GM23338 (cell line): ENCODE data around the gene GSN. TPM values are rescaled to one million over a fixed set of nuclear protein-coding genes. Genes with fewer than 3 reads are reported as not detected.

Source experiments
- ATAC-seq: fragments of 200-7000 bp; cut with Tn5 transposase; 3 replicates; pipeline ENCODE4 v1.9.1; 2020
- DNase-seq: peaks from one replicate; pipeline ENCODE4 v3.0.0-alpha.2; 2015; ENCODE audit warnings: low spot score
- H2AFZ ChIP-seq: fragments of 200-600 bp; sonication (generic); 2 replicates; pipeline ENCODE4 v1.8.0; 2016; ENCODE audit warnings: antibody characterized with exemption, mild to moderate bottlenecking, moderate library complexity
- H3F3A ChIP-seq: fragments of 200-600 bp; sonication (generic); replicated peaks from 2 replicates; pipeline ENCODE4 v1.8.0; 2017; ENCODE audit warnings: antibody characterized with exemption, mixed run types, low read depth
- H3K27ac ChIP-seq: fragments of 200-600 bp; sonication (generic); 2 replicates; pipeline ENCODE4 v1.6.1; 2016; ENCODE audit warnings: low read depth
- H3K27me3 ChIP-seq: fragments of 200-600 bp; sonication (generic); 2 replicates; pipeline ENCODE4 v1.8.0; 2016; ENCODE audit warnings: mild to moderate bottlenecking, mixed run types, moderate library complexity; ENCODE audit not compliant: insufficient read depth
- H3K36me3 ChIP-seq: fragments of 200-600 bp; sonication (generic); 2 replicates; pipeline ENCODE4 v1.8.0; 2016; ENCODE audit warnings: mild to moderate bottlenecking; ENCODE audit not compliant: insufficient read depth
- H3K4me1 ChIP-seq: fragments of 200-600 bp; sonication (generic); 2 replicates; pipeline ENCODE4 v1.8.0; 2016; ENCODE audit warnings: mild to moderate bottlenecking, moderate library complexity; ENCODE audit not compliant: insufficient read depth
- H3K4me2 ChIP-seq: fragments of 200-600 bp; sonication (generic); 2 replicates; pipeline ENCODE4 v1.7.1; 2017; ENCODE audit warnings: mixed run types
- H3K4me3 ChIP-seq: fragments of 200-600 bp; sonication (generic); 2 replicates; pipeline ENCODE4 v1.6.1; 2016; ENCODE audit warnings: mixed run types
- H3K79me2 ChIP-seq: fragments of 200-600 bp; sonication (generic); replicated peaks from 2 replicates; pipeline ENCODE4 v1.8.0; 2017; ENCODE audit warnings: mild to moderate bottlenecking; ENCODE audit not compliant: insufficient read depth
- H3K9me2 ChIP-seq: fragments of 200-600 bp; sonication (generic); 2 replicates; pipeline ENCODE4 v1.8.0; 2017; ENCODE audit not compliant: insufficient read depth
- H4K20me1 ChIP-seq: fragments of 200-600 bp; sonication (generic); replicated peaks from 2 replicates; pipeline ENCODE4 v1.8.0; 2017; ENCODE audit warnings: mild to moderate bottlenecking; ENCODE audit not compliant: insufficient read depth
- H3K27ac Mint-ChIP-seq: 2 replicates; pipeline ENCODE4 v1.8.0; 2020; ENCODE audit warnings: inconsistent platforms, mild to moderate bottlenecking, moderate library complexity, mixed read lengths
- H3K27me3 Mint-ChIP-seq: 3 replicates; pipeline ENCODE4 v1.8.0; 2022; ENCODE audit warnings: low read depth, mild to moderate bottlenecking, moderate library complexity, mixed read lengths, inconsistent platforms; ENCODE audit not compliant: insufficient read depth, poor library complexity
- H3K36me3 Mint-ChIP-seq: 3 replicates; pipeline ENCODE4 v1.8.0; 2021; ENCODE audit warnings: low read depth, mild to moderate bottlenecking, inconsistent platforms, moderate library complexity, mixed read lengths
- H3K4me1 Mint-ChIP-seq: 3 replicates; pipeline ENCODE4 v1.8.0; 2020; ENCODE audit warnings: mild to moderate bottlenecking, inconsistent platforms, mixed read lengths
- H3K4me3 Mint-ChIP-seq: 3 replicates; pipeline ENCODE4 v1.8.0; 2021; ENCODE audit warnings: moderate library complexity, mild to moderate bottlenecking, inconsistent platforms, mixed read lengths
- H3K9me3 Mint-ChIP-seq: 3 replicates; pipeline ENCODE4 v1.8.0; 2020; ENCODE audit warnings: moderate library complexity, mild to moderate bottlenecking, inconsistent platforms, mixed read lengths
- CREB1 ChIP-seq: fragments of 250-450 bp; sonication (Bioruptor Pico); IDR thresholded peaks from 2 replicates; pipeline ENCODE4 v1.5.0; 2020; ENCODE audit warnings: low read depth, mild to moderate bottlenecking, moderate library complexity
- ETS1 ChIP-seq: IDR thresholded peaks from 2 replicates; pipeline ENCODE4 v1.6.1; 2016; ENCODE audit warnings: antibody characterized with exemption
- EZH2 ChIP-seq: fragments of 200-600 bp; sonication (generic); IDR thresholded peaks from one replicate; pipeline ENCODE4 v1.8.0; 2017; ENCODE audit warnings: antibody characterized with exemption, mild to moderate bottlenecking, low read depth; ENCODE audit not compliant: unreplicated experiment
- EZH2phosphoT487 ChIP-seq: fragments of 200-600 bp; sonication (generic); IDR thresholded peaks from one replicate; pipeline ENCODE4 v1.8.1; 2018; ENCODE audit warnings: antibody characterized with exemption; ENCODE audit not compliant: unreplicated experiment
- JUNB ChIP-seq: IDR thresholded peaks from one replicate; pipeline ENCODE4 v1.6.1; 2016; ENCODE audit warnings: antibody characterized with exemption; ENCODE audit not compliant: unreplicated experiment
- NANOG ChIP-seq: IDR thresholded peaks from 2 replicates; pipeline ENCODE4 v1.6.1; 2016; ENCODE audit warnings: antibody characterized with exemption, borderline replicate concordance
- POLR2AphosphoS5 ChIP-seq: IDR thresholded peaks from 2 replicates; pipeline ENCODE4 v1.6.1; 2016; ENCODE audit warnings: antibody characterized with exemption, low read depth
- REST ChIP-seq: IDR thresholded peaks from one replicate; pipeline ENCODE4 v1.6.1; 2018; ENCODE audit warnings: antibody characterized with exemption; ENCODE audit not compliant: unreplicated experiment
- STAT1 ChIP-seq: IDR thresholded peaks from one replicate; pipeline ENCODE4 v1.6.1; 2016; ENCODE audit warnings: antibody characterized with exemption; ENCODE audit not compliant: unreplicated experiment
- ZNF114 ChIP-seq: fragments of 250-450 bp; sonication (Bioruptor Pico); IDR thresholded peaks from 2 replicates; pipeline ENCODE4 v1.5.0; 2020; ENCODE audit warnings: mild to moderate bottlenecking, moderate library complexity
- ZNF331 ChIP-seq: fragments of 250-450 bp; sonication (Bioruptor Pico); IDR thresholded peaks from 2 replicates; pipeline ENCODE4 v1.5.0; 2020; ENCODE audit warnings: low read depth, mild to moderate bottlenecking, moderate library complexity
- ZNF462 ChIP-seq: fragments of 250-450 bp; sonication (Bioruptor Pico); IDR thresholded peaks from 2 replicates; pipeline ENCODE4 v1.5.0; 2020; ENCODE audit warnings: mild to moderate bottlenecking, moderate library complexity
- polyA plus RNA-seq: library from polyadenylated mRNA; unstranded; fragments of >200 nt; fragmentation: Nextera tagmentation; extraction: Ambion mirVana; gene quantifications from 2 replicates; pipeline ENCODE4 v1.2.1, GENCODE V29; 2016
- total RNA-seq: library from RNA; depleted of rRNA; stranded (reverse); fragments of >200 nt; shearing (Covaris generic); gene quantifications from 2 replicates; pipeline ENCODE4 v1.2.3, GENCODE V29; 2014
- TF ChIP-seq, protein P1 (sequence below), 2 experiments: fragments of 200-600 bp in 1 of 2; sonication (generic) in 1 of 2; conservative IDR thresholded peaks; 2 replicates each; pipeline versions ENCODE4 v1.5.1 to v1.6.1; 2016 to 2017; ENCODE audit warnings: antibody characterized with exemption in 2 of 2, low read depth in 2 of 2, mild to moderate bottlenecking in 2 of 2, moderate library complexity in 1 of 2

Gene GSN
- total and polyA plus RNA-seq, 2 experiments from 2014 or later, result 30.2 to 85.7 TPM

- H3K27me3 ChIP-seq, result peaks cover 78% of the 10 kb centered on the region
- DNase-seq (no peak), ATAC-seq (no peak)
- H3F3A ChIP-seq, result peaks cover 8% of the 10 kb centered on the region; the same call in 1 of the 2 replicates
- H4K20me1 ChIP-seq, result peaks cover 9% of the 10 kb centered on the region
- peaks cover 23% of the 10 kb centered on the region for H3K4me1 ChIP-seq
- no peaks in the 10 kb centered on the region for H3K9me2 ChIP-seq
- no peak overlapping the region for H3K4me3 ChIP-seq
- peaks cover 35% of the 10 kb centered on the region for H3K4me1 Mint-ChIP-seq
- H3K27me3 Mint-ChIP-seq, result peaks cover 60% of the 10 kb centered on the region
- no peaks in the 10 kb centered on the region for H3K79me2 ChIP-seq
- no peaks in the 10 kb centered on the region for H3K9me3 Mint-ChIP-seq
- peaks cover 20% of the 10 kb centered on the region; the same call in 2 of the 3 replicates for H3K36me3 Mint-ChIP-seq
- no peak overlapping the region for H3K4me3 Mint-ChIP-seq
- TF ChIP-seq CREB1 (CRISPR knock-in tag), result no peak
- TF ChIP-seq ETS1, result no peak
- TF ChIP-seq ZNF114, result no peak
- TF ChIP-seq EZH2, result no peak
- TF ChIP-seq ZNF462 (CRISPR knock-in tag), result no peak
- no peak for TF ChIP-seq EZH2phosphoT487
- no peak for TF ChIP-seq STAT1
- TF ChIP-seq, protein P1, sequence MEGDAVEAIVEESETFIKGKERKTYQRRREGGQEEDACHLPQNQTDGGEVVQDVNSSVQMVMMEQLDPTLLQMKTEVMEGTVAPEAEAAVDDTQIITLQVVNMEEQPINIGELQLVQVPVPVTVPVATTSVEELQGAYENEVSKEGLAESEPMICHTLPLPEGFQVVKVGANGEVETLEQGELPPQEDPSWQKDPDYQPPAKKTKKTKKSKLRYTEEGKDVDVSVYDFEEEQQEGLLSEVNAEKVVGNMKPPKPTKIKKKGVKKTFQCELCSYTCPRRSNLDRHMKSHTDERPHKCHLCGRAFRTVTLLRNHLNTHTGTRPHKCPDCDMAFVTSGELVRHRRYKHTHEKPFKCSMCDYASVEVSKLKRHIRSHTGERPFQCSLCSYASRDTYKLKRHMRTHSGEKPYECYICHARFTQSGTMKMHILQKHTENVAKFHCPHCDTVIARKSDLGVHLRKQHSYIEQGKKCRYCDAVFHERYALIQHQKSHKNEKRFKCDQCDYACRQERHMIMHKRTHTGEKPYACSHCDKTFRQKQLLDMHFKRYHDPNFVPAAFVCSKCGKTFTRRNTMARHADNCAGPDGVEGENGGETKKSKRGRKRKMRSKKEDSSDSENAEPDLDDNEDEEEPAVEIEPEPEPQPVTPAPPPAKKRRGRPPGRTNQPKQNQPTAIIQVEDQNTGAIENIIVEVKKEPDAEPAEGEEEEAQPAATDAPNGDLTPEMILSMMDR (conservative IDR thresholded peaks at IDR 0.05; ENCODE audit: low read depth in 2 of 2), result no peak
- TF ChIP-seq REST, result no peak
- no peak for TF ChIP-seq JUNB
- no peak for TF ChIP-seq ZNF331 (CRISPR knock-in tag)
- TF ChIP-seq POLR2AphosphoS5, result no peak
- no peak for TF ChIP-seq NANOG
- no peak overlapping the region for H2AFZ ChIP-seq
- H3K36me3 ChIP-seq, result no peaks in the 10 kb centered on the region
- no peak overlapping the region for H3K27ac ChIP-seq
- H3K4me2 ChIP-seq, result no peak overlapping the region
- H3K27ac Mint-ChIP-seq, result no peak overlapping the region
Measured at GRCh38 chr9:121282277-121283079, 14.5 kb downstream of the GSN start.
